Nephron progenitor cell (in vitro differentiated cells): ENCODE data around the gene LPXN.

Experiments used
- DNase-seq: peaks from one replicate; pipeline ENCODE4 v3.0.0; 2021
- H3K27ac Mint-ChIP-seq: 2 replicates; pipeline ENCODE4 v1.8.0; 2021; ENCODE audit warnings: mild to moderate bottlenecking, moderate library complexity, mixed read lengths
- H3K27me3 Mint-ChIP-seq: 2 replicates; pipeline ENCODE4 v1.8.0; 2021; ENCODE audit warnings: mild to moderate bottlenecking, low read depth, mixed read lengths; ENCODE audit not compliant: poor library complexity
- H3K36me3 Mint-ChIP-seq: 2 replicates; pipeline ENCODE4 v1.8.0; 2021; ENCODE audit warnings: low read depth, mixed read lengths
- H3K4me1 Mint-ChIP-seq: 2 replicates; pipeline ENCODE4 v1.8.0; 2021; ENCODE audit warnings: mixed read lengths
- H3K4me3 Mint-ChIP-seq: 2 replicates; pipeline ENCODE4 v1.8.0; 2021; ENCODE audit warnings: mild to moderate bottlenecking, moderate library complexity, mixed read lengths
- H3K9me3 Mint-ChIP-seq: 2 replicates; pipeline ENCODE4 v1.8.0; 2021; ENCODE audit warnings: mild to moderate bottlenecking, moderate library complexity, mixed read lengths
- TF ChIP-seq, protein P1 (sequence below): fragments of 200-600 bp; sonication (generic); IDR thresholded peaks from 2 replicates; pipeline ENCODE4 v1.5.0; 2021; ENCODE audit warnings: antibody characterized with exemption

Gene LPXN

DNA sequence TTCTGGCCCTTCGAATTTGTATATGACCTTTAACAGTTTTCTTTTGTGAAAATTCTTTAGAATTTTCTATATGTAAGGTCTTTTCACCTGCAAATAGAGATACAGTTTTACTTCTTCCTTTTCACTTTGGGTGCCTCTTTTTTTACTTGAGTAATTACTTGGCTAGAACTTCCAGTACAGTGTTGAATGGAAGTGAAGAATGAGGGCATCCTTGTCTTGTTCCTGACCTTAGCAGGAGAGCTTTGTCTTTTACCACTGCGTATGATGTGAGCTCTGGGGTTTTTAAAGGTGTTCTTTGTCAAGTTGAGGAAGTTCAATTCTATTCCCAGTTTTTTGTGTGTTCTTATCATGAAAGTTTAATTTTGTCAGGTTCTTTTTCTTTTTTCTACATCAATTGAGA lies 24.9 kb upstream of the LPXN start:
- H3K4me3 Mint-ChIP-seq = no peak overlapping the region
- TF ChIP-seq, protein P1, sequence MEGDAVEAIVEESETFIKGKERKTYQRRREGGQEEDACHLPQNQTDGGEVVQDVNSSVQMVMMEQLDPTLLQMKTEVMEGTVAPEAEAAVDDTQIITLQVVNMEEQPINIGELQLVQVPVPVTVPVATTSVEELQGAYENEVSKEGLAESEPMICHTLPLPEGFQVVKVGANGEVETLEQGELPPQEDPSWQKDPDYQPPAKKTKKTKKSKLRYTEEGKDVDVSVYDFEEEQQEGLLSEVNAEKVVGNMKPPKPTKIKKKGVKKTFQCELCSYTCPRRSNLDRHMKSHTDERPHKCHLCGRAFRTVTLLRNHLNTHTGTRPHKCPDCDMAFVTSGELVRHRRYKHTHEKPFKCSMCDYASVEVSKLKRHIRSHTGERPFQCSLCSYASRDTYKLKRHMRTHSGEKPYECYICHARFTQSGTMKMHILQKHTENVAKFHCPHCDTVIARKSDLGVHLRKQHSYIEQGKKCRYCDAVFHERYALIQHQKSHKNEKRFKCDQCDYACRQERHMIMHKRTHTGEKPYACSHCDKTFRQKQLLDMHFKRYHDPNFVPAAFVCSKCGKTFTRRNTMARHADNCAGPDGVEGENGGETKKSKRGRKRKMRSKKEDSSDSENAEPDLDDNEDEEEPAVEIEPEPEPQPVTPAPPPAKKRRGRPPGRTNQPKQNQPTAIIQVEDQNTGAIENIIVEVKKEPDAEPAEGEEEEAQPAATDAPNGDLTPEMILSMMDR = no peak
- peaks cover 52% of the 10 kb centered on the region for H3K36me3 Mint-ChIP-seq
- no peak overlapping the region for H3K27ac Mint-ChIP-seq
- no peaks in the 10 kb centered on the region for H3K27me3 Mint-ChIP-seq
- H3K4me1 Mint-ChIP-seq = peaks cover 5% of the 10 kb centered on the region
- no peak for DNase-seq
- no peaks in the 10 kb centered on the region for H3K9me3 Mint-ChIP-seq

DNA sequence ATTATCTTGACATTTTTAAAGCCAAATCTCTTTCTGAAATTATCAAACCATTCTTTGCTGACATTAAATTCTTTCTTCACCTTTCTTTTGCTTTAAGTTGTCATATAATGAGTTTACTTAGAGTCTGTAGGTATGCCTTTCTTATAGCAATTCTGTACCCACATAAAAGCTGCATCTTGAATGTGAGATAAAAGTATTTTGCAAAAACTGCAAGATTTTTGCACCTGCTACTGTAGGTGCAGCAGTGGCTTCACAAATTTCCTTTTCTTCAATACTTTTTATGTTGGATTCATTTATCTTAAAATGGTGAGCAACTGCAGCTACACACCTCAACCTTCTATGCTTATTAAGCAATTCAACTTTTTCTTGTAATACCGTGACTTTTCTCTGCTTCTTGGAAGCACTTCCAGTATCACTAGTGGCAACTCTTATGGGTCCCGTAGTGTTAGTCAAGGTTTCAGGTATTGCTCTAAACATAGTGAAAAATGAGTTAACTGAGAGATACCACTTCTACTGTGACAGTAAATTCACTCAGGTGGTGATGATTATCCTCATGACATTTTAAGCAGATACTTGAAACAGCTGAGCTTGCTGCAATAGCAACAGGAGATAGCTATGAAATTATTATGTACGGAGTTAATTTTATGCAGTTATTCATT lies 22.0 kb upstream of the LPXN start:
- TF ChIP-seq, protein P1 = no peak
- H3K4me3 Mint-ChIP-seq = no peak overlapping the region
- DNase-seq = no peak
- H3K27me3 Mint-ChIP-seq = no peaks in the 10 kb centered on the region
- peaks cover 14% of the 10 kb centered on the region for H3K4me1 Mint-ChIP-seq
- peaks cover 57% of the 10 kb centered on the region for H3K36me3 Mint-ChIP-seq
- peak overlapping the region; percentile 58 for H3K27ac Mint-ChIP-seq
- H3K9me3 Mint-ChIP-seq = no peaks in the 10 kb centered on the region

DNA sequence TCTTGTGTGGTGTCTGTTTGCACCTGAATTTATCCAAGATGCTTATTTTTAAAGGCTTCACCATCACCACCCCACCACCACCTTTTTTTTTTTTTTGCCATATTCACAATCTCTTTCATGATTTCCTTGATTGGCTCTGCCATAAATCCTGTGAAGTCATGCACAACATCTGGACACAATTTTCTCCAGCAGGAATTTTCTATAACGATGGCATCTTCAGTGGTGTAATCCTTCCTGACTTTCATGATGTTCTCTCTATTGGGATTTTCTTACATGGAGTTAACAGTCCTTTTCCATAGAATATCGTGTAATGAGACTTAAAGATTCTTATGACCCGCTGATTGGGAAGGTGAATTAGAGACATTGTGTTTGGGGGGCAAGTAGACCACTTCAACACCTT lies 21.0 kb upstream of the LPXN start:
- Mint-ChIP-seq H3K9me3 (no peaks in the 10 kb centered on the region), H3K36me3 (peaks cover 53% of the 10 kb centered on the region), H3K27ac (peak overlapping the region; percentile 64), H3K4me3 (no peak overlapping the region), H3K27me3 (no peaks in the 10 kb centered on the region), H3K4me1 (peaks cover 18% of the 10 kb centered on the region)
- TF ChIP-seq, protein P1 = no peak
- DNase-seq = no peak

DNA sequence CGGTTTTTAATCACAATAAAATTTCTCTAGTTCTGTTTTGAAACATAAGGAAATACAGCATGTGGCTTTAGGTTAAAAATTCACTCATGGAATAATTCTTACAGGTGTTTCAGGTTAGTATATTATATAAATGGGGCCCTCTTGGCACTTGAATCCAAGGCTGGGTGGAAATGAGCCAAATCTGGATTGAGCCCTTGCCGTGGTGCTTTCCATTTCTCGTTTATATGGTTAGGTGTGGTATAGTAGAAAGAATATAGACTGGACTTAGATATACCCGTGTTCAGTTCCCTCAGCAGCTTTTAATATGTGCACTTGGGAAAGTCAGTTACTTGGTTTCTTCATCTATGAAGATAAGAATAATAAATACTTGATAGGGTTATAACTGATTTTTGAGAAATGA lies 19.2 kb upstream of the LPXN start:
- TF ChIP-seq, protein P1 = no peak
- DNase-seq = no peak
- H3K27me3 Mint-ChIP-seq = no peaks in the 10 kb centered on the region
- H3K27ac Mint-ChIP-seq = no peak overlapping the region
- peaks cover 18% of the 10 kb centered on the region for H3K4me1 Mint-ChIP-seq
- H3K36me3 Mint-ChIP-seq = peaks cover 54% of the 10 kb centered on the region
- H3K4me3 Mint-ChIP-seq = no peak overlapping the region
- H3K9me3 Mint-ChIP-seq = no peaks in the 10 kb centered on the region

DNA sequence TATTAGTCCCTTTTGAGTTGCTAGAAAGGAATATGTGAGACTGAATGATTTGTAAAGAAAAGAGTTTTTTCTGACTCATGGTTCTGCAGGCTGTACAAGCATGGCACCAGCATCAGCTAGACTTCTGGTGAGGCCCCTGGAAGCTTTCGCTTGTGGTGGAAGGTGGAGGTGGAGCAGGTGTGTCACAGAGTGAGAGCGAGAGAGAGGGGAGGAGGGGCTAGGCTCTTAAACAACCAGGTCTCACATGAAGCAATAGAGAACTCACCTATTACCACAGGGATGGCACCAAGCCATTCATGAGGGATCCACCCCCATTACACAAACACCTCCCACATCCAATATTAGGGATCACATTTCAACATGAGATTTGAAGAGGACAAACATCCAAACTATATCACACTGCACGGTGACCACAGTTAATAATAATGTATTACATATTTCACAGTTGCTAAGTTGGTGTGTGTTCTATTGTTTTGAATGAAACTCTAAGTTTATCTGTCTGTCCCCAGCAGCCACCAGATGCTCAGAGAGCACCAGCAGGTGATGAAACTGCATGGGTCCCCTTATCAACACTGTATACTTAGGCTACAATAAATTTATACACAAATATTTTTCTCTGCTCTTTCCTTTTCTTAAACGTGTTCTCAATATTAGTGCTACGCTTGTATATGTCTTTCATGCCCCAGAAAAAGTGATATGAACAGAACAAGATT lies 17.3 kb upstream of the LPXN start:
- Mint-ChIP-seq H3K9me3 (no peaks in the 10 kb centered on the region), H3K27me3 (no peaks in the 10 kb centered on the region), H3K27ac (no peak overlapping the region), H3K36me3 (peaks cover 41% of the 10 kb centered on the region), H3K4me1 (peaks cover 18% of the 10 kb centered on the region), H3K4me3 (no peak overlapping the region)
- no peak for DNase-seq
- TF ChIP-seq, protein P1 = no peak

DNA sequence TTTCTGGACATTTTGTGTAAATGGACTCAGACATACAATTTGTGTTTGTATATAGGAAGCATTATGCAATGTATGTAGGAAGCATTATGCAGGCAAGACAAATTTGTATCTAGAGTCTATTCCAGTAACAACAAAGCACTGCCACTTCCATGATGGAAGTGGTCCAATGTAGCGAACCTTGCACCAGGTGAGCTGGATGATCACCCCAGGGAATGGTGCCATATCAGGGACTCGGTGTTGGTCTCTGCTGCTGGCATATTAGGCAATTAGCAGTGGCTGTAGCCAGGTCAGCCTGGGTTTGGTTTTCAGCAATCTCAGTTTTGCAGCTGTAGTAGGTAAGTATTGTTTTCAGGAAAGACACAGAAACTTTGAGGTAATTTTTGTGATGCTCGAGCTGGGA lies 16.0 kb upstream of the LPXN start:
- Mint-ChIP-seq H3K9me3 (no peaks in the 10 kb centered on the region), H3K4me3 (no peak overlapping the region), H3K27me3 (no peaks in the 10 kb centered on the region), H3K27ac (no peak overlapping the region), H3K36me3 (peaks cover 39% of the 10 kb centered on the region), H3K4me1 (peaks cover 16% of the 10 kb centered on the region)
- TF ChIP-seq, protein P1 = no peak
- DNase-seq = no peak
